ENCODE results near the gene RPL18. TPM values are rescaled to one million over a fixed set of nuclear protein-coding genes. Genes with fewer than 3 reads are reported as not detected.
"Not testable (repeated sequence)": the region's sequence is repeated elsewhere in the genome, so short reads cannot be mapped to it uniquely, and the experiment has no call there.

Gene RPL18
- 1,626 and 1,782 TPM in 2 replicates for total RNA-seq (2014; rRNA removed; shearing (Covaris generic))
- 1,847 and 2,513 TPM in 2 replicates for polyA plus RNA-seq (2015; cell fraction: cytosol; rRNA removed)
- polyA plus RNA-seq (2015; cell fraction: nucleus; rRNA removed): 360 and 403 TPM in 2 replicates

DNA sequence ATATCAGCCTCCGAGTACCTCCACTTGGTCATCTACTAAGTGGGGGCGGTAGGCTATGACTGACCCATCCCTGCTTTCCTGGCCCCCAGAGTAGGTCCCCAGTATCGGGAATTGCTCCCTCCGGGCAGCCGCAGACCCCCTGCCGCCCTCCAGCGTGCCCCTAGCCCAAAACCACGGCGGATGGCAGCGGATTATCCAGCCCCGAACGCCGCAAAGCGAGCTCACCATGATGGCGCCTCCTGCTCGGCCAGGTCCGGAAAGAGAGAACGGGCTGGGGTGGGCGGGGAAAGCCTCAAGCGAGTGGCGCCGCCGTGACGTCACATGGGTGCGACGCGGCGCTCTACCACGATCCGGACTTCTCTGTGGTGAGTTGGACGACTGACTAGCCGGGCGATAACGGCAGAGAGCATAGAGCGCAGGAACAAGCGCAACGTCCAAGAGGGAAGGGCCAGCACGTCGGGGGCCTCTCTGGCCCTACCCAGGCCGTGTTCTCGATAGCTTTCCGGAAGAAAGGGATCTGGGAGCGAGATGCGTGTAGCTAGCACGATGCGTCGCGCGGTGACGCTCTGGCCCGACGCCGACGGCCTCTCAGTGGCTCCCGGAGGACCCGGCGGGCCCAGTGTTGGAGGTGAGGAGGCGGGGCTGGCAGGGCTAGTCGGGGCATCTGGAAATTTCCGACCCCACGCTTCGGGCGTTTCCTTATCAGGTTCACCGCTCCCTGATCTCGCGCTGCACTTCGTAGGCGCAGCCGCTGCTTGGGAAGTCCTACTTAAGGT, at the start of gene RPL18, which contains the start of gene SPHK2:
TSS of gene RPL18 (minus strand) at position 263 of the 776 bp plus-strand sequence. CDS start at position 228, 35 bp downstream.
TSS of gene SPHK2 (plus strand) at position 591 of the 776 bp plus-strand sequence. CDS start 1,009 bp downstream, outside the sequence.
- in situ Hi-C loops (cut with HindIII; ENCODE audit: low pct_unique_long_range_greater_than_20kb, low sequenced_read_pairs): no loop called here
- DNase-seq (ENCODE audit: low read depth, low spot score): peak; percentile 99

DNA sequence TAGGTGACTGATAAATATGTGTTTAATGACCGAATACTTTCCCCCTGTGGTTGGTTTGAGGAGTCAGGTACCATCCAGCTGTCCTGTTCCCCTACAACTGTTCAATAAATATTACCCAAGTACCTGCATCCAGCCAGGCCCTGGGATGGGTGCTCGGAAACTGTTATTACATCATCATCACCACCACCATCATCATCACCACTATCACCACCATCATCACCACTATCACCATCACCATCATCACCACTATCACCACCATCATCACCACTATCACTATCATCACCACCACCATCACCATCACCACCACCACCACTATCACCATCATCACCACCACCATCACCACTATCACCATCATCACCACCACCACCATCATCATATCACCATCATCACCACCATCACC, 49.8 kb upstream of the RPL18 start:
- no peak for DNase-seq (ENCODE audit: low read depth, low spot score)
- in situ Hi-C loops (cut with HindIII; ENCODE audit: low pct_unique_long_range_greater_than_20kb, low sequenced_read_pairs): no loop called here

DNA sequence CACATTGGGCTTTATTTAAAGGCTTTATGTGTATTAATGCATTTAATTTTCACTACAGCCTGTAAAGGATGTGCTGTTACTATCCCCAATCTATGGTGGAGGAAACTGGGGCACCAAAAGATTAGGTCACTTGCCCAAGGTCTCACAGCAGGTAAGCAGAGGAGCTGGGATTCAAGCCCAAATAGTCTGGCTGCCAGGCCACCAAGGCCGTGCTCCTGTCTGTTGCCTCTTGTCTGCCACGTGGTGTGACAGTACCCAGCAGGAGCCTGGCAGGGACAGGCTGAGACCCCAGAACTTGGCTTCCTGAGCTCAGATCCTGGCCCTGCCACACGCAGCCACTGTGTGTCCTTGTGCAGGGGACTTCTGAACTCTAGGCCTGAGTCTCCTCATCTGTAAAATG, 49.4 kb upstream of the RPL18 start:
- in situ Hi-C loops (cut with HindIII; ENCODE audit: low pct_unique_long_range_greater_than_20kb, low sequenced_read_pairs): no loop called here
- DNase-seq (ENCODE audit: low read depth, low spot score): no peak

DNA sequence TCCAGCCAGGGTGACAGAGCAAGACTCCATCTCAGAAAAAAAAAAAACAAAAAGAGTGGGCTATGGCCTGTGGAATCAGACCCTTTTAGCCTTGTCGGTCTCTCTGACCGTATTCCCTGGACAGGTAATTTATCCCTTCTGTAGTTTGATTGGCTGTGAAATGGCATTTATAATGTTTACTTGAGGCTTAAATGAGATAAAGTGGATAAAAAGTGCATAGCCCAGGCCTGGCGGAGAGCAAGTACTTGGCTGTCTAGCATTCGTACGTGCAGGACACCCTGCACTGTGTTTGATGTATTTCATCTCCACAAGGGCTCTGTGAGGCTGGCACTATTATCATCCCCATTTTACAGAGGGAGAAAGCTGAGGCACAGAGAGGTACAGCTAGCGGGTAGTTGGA, 46.8 kb upstream of the RPL18 start:
- in situ Hi-C loops (cut with HindIII; ENCODE audit: low pct_unique_long_range_greater_than_20kb, low sequenced_read_pairs): no loop called here
- no peak for DNase-seq (ENCODE audit: low read depth, low spot score)

DNA sequence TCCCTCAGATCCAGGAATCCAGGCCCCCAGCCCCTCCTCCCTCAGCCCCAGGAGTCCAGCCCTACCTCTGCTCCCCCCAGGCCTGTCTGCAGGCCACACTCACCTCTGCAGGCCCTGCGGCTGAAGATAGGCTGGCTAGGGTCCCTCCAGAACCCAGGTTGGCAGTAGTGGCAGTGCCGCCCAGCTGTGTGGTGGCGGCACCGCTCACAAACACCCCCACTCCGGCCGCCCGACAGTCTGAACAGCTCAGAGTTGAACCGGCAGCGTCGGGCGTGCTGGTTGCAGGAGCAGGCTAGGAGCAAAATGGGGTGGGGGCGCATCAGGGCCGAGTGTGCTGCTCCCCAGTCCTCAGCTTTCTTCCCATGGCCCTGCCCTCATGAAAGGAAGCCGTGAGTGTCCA, 45.5 kb upstream of the RPL18 start:
- no peak for DNase-seq (ENCODE audit: low read depth, low spot score)
- in situ Hi-C loops (cut with HindIII; ENCODE audit: low pct_unique_long_range_greater_than_20kb, low sequenced_read_pairs): no loop called here

DNA sequence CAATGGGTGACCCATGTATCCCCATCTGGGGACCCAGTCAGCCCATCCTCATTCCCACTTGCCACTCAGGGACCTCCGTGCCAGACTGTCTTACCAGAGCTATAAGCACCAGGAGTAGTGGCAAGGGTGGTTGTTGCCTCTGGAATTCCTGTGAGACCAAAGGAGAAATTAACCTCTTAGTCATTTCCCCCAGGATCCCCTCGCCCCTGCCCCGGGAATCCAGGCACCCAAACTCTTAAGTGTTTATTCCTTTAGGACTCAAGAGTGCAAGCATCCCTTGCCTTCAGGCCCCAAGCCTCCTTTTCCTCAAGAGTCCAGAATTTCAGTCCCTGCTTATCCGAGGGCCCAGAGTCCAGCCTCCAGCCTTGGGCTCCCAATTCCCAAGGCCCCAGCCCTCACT, 44.7 kb upstream of the RPL18 start:
- in situ Hi-C loops (cut with HindIII; ENCODE audit: low pct_unique_long_range_greater_than_20kb, low sequenced_read_pairs): no loop called here

DNA sequence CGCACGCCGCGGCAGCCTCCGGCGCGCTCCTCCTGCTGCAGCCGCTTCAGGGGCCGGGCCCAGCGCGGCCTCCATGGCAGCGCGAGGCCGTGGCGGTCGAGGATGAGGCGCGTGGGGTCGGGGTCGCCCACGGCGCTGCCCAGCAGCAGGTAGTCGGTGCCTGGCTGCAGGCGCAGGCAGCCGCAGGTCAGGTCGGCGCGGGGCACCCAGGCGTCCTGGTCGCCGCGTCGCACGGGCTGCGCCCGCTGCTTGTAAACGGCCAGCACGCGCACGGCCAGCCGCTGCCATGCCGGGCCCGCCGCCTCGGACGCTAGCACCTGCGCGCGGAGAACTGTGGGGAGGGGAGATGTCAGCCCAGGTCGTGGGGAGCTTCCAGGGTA, 42.7 kb upstream of the RPL18 start:
- in situ Hi-C loops (cut with HindIII; ENCODE audit: low pct_unique_long_range_greater_than_20kb, low sequenced_read_pairs): no loop called here
- no peak for DNase-seq (ENCODE audit: low read depth, low spot score)

More for the DNA sequence above, 44.7 kb upstream of the RPL18 start:
- no peak for DNase-seq (ENCODE audit: low read depth, low spot score)

DNA sequence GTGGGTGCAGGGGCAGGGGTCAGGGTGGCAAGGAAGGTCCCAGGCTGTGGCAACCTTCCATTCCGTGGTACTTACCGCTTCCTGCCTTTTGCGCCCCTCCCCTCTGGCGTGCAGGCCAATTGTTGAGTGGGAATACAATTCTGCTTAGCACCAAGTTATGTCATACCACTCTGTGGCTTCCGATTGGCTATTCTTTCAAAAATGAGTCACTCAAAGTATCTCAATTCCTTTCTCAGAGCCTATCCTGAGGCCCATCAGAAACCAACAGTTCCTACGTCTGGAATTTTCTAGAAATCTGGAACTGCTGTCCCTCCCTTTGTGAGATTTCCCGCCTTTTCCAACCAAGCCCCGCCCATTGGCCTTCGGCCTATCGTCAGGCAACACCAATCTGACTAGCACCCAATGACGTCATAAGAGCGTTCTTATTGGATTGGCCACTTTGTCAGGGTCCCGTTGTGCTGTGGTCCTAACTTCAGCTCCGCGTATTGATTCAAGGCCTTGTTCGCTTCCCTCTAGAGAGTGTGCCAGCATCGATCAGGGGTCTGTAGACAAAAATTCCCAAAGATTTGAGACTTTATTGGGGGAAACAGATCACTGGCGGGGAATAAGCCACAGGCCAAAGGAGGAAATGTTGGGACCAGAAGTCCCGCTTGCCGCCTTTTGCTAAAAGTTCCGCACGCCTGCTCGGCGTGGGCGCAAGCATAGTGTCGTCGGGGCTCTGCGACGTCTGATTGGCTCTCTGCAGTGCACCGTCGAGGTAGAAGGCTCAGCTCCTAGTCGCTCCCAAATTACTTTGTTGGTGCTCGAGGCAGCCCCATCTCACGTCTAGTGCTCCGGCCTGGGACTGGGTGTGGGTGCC, 42.1 kb upstream of the RPL18 start:
- in situ Hi-C loops (cut with HindIII; ENCODE audit: low pct_unique_long_range_greater_than_20kb, low sequenced_read_pairs): no loop called here
- peak; percentile 97 for DNase-seq (ENCODE audit: low read depth, low spot score)

DNA sequence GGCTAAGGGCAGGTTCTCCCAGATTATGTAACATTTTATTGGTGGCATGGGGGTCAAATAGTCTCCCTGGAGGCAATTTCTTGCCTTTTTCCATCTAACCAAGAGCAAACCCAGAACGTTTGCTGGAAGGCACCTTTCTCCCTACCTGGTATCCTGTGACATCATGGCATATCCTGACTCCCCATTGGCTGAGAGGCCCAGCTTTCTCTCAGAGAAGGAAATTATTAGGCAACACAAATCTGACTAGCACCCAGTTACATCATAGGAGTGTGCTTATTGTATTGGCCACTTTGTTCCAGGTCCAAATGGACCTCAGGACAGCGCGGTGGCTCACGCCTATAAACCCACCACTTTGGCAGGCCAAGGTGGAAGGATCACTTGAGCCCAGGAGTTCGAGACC, 40.8 kb upstream of the RPL18 start:
- in situ Hi-C loops (cut with HindIII; ENCODE audit: low pct_unique_long_range_greater_than_20kb, low sequenced_read_pairs): no loop called here
- peak; percentile 85 for DNase-seq (ENCODE audit: low read depth, low spot score)

DNA sequence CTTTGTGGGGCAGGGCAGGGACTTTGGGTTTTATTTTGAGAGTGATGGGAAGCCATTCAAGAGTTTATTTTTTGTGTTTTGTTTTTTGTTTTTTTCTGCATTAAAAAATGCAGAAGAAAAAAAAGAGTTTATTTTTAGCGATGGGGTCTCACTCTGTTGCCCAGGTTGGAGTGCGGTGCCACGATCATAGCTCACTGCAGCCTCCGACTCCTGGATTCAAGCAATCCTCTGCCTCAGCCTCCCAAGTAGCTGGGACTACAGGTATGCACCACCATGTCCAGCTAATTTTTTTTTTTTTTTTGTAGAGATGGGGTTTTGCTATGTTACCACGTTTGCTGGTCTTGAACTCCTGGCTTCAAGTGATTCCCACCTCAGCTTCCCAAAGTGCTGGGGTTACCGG, 39.5 kb upstream of the RPL18 start:
- in situ Hi-C loops (cut with HindIII; ENCODE audit: low pct_unique_long_range_greater_than_20kb, low sequenced_read_pairs): no loop called here
- DNase-seq (ENCODE audit: low read depth, low spot score): no peak

DNA sequence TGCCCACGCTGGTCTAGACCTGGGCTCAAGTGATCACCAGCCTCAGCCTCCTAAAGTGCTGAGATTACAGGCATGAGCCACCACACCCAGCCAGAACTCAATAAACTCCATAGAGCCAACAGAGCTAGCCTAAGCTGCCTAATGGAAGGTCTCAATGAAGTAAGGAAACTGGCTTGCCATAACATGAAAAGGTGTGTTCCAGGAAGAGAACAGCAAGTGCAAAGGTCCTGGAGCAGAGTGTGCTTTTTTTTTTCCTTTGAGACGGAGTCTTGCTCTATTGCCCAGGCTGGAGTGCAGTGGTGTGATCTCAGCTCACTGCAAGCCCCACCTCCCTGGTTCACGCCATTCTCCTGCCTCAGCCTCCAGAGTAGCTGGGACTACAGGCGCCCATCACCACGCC, 38.9 kb upstream of the RPL18 start:
- DNase-seq (ENCODE audit: low read depth, low spot score); in situ Hi-C loops (cut with HindIII; ENCODE audit: low pct_unique_long_range_greater_than_20kb, low sequenced_read_pairs): not testable (repeated sequence)

DNA sequence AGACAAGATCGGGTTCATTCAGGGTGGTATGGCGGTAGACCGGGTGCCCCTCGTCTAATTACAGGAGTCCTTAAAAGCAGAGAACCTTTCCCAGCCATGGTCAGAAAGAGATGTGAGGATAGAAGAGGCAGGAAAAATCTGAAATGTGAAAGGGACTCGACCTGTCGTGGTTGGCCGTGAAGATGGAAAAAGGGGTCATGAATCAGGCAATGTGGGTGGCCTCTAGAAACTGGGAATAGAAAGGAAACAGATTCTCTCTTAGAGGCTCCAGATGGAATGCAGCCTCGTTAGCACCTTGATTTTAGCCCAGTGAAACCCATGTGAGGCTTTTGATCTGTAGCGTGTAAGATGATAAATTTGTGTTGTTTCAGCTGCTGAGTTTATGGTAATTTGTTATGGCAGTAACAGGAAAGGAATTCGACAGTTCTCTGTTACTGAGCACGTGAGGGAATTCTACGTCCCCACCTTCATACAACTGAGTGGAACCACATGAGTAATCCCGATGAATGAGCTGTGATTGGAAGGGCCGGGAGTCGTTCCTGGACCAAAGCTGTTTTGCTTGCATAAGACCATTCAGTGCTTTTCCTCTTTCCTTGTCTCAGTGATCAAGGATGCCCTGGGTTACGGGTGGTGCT, 38.0 kb upstream of the RPL18 start:
- in situ Hi-C loops (cut with HindIII; ENCODE audit: low pct_unique_long_range_greater_than_20kb, low sequenced_read_pairs): no loop called here
- no peak for DNase-seq (ENCODE audit: low read depth, low spot score)

DNA sequence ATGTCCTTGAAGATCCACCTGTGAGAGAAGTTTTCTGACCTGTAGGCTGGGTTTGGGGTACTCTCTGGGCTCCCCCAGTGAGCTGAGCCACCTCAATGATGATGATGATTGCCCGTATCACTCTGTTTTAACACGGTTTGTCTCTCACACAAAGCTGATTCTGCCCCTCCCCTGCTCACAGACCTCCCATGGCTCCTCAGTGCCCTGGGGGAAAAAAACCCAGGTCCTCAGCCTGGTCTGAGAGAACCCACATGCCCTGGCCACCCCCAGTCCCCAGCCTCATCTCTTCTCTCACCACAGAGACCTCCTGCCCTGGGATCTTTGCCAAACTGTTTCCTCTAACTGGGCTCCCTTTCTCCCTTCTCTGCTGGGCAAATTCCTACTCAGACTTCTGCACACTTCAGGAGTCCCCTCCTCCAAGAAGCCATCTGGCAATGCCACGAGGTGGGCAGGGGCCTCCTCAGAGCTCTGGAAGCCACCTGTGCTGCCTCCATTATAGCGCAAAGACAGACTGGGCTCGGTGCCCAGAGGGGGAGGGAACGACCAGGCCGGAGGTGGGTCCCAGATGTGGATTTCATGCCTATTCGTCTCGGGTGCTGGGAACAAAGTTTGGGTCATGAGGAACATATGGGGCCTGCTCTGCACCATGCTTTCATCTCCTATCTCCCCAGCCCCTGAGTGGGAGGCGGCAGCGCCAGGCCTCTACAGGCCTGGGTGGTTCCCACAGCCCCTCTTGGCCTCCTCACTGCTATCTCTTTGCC, 35.5 kb upstream of the RPL18 start:
- in situ Hi-C loops (cut with HindIII; ENCODE audit: low pct_unique_long_range_greater_than_20kb, low sequenced_read_pairs): no loop called here
- DNase-seq (ENCODE audit: low read depth, low spot score): no peak

DNA sequence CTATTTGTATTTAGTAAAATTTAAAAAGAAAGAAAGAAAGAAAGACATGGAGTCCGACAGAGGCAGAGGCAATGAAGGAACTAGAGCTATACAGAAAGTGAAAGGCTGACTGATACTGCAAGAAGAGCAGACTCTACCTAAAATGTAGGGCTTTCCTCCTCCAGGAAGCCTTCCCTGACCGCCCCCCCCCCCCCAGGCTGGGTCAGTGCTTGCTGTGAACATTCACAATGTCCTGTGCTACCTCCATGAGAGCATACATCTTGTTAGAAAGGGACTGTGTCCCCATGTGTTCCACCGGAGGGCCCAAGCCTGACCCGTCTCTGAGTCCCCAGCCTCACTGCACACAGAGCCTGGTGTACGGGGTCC, 32.7 kb upstream of the RPL18 start:
- in situ Hi-C loops (cut with HindIII; ENCODE audit: low pct_unique_long_range_greater_than_20kb, low sequenced_read_pairs): no loop called here
- no peak for DNase-seq (ENCODE audit: low read depth, low spot score)

DNA sequence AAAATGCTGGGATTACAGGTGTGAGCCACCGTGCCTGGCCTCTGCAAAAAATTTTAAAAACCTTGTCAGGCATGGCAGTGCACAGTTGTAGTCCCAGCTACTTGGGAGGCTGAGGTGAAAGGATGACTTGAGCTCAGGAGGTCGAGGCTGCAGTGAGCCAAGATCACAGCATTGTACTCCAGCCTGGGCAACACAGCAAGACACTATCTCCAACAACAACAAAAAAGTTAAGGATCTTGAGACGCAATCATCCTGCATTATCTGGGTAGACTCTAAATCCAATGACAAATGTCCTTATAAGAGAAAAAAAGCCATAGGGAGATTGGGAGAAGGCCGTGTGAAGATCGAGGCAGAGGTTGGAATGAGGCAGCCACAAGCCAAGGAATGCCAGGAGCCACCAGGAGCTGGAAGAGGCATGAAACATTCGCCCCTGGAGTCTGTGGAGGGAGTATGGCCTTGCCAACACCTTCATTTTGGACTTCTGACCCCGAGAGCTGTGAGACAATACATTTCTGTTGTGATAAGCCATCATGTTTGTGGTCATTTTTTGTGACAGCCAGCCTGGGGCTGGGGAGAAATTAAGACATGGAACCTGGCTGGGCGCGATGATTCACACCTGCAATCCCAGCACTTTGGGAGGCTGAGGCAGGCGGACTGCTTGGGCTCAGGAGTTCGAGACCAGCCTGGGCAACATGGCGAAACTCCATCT, 32.1 kb upstream of the RPL18 start:
- in situ Hi-C loops (cut with HindIII; ENCODE audit: low pct_unique_long_range_greater_than_20kb, low sequenced_read_pairs): no loop called here
- no peak for DNase-seq (ENCODE audit: low read depth, low spot score)

DNA sequence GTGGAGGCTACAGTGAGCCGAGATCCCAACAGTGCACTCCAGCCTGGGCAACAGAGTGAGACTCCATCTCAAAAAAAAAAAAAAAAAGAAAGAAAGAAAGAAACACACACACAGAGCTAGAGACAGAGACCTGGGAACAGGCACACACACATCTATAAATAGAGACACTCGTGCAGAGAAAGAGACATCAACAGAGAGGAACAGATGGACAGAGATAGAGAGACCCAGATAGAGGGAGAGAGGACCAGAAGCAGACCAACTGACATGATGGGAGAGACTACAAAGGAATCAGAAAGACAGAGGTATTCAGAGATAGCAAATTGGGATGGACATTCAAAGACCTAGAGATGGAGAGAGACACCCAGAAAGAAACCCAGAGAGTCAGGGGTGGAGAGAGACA, 29.2 kb upstream of the RPL18 start:
- in situ Hi-C loops (cut with HindIII; ENCODE audit: low pct_unique_long_range_greater_than_20kb, low sequenced_read_pairs): no loop called here
- DNase-seq (ENCODE audit: low read depth, low spot score): no peak

DNA sequence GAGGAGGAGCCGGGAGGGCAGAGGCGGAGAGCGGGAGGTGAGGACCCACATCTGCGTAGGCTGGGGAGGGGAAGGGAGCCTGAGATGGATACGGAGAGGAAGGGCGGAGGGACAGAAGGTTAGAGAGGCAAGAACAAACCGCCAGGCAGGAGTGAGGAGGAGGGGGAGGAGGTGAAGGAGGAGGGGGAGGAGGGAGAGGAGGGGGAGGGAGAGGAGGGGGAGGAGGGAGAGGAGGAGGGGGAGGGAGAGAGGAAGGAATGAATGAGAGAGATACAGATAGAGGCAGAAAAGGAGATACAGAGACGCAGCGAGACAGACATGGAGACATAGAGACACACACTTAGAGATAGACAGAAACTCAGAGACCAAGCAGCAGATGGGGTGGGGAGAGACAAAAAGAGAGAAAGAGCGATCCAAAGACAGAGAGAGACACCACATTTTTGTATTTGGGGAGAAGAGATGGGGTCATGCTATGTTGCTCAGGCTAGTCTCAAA, 27.8 kb upstream of the RPL18 start:
- in situ Hi-C loops (cut with HindIII; ENCODE audit: low pct_unique_long_range_greater_than_20kb, low sequenced_read_pairs): no loop called here
- no peak for DNase-seq (ENCODE audit: low read depth, low spot score)
